Measurements from ENCODE around the gene POU6F2.

DNA sequence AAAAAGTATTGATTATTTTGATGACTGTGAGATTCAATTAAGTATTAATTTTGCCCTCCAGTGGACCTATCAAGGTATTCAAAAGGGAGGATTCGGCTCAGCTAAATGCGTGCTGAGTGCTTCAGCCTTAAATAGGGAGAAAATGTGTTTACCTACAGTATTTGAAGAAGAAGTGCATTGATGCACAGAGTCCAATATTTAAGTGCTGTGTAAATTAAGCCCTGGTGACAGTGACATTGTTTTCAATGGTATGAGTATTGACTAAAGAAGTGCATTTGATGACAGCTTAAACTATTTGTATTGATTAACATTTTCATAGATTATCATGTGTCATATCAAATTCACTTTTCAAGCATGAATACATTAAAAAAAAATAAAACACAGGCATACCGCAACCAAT is 106.6 kb downstream of the POU6F2 start:
- TF ChIP-seq, protein P1, sequence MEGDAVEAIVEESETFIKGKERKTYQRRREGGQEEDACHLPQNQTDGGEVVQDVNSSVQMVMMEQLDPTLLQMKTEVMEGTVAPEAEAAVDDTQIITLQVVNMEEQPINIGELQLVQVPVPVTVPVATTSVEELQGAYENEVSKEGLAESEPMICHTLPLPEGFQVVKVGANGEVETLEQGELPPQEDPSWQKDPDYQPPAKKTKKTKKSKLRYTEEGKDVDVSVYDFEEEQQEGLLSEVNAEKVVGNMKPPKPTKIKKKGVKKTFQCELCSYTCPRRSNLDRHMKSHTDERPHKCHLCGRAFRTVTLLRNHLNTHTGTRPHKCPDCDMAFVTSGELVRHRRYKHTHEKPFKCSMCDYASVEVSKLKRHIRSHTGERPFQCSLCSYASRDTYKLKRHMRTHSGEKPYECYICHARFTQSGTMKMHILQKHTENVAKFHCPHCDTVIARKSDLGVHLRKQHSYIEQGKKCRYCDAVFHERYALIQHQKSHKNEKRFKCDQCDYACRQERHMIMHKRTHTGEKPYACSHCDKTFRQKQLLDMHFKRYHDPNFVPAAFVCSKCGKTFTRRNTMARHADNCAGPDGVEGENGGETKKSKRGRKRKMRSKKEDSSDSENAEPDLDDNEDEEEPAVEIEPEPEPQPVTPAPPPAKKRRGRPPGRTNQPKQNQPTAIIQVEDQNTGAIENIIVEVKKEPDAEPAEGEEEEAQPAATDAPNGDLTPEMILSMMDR (IDR thresholded peaks at IDR 0.05): no peak
- no peak for TF ChIP-seq EZH2 (IDR thresholded peaks at IDR 0.05; ENCODE audit: borderline replicate concordance, insufficient read depth, low read depth, low read length, poor library complexity, severe bottlenecking)
